Smooth muscle cell (in vitro differentiated cells): ENCODE results near the gene PSMA6. TPM values are rescaled to one million over a fixed set of nuclear protein-coding genes. Genes with fewer than 3 reads are reported as not detected.

Experiments
- DNase-seq: peaks from one replicate; lab custom pipeline; 2025; ENCODE audit not compliant: unreplicated experiment; lab: John Stamatoyannopoulos, UW
- H2AFZ ChIP-seq: fragments of 200-600 bp; sonication (generic); 2 replicates; pipeline ENCODE4 v1.6.0; 2016; ENCODE audit warnings: antibody characterized with exemption, low read depth, mild to moderate bottlenecking
- H3F3A ChIP-seq: fragments of 200-600 bp; sonication (generic); 2 replicates; pipeline ENCODE4 v1.6.0; 2017; ENCODE audit warnings: antibody characterized with exemption, low read depth
- H3K27ac ChIP-seq: fragments of 200-600 bp; sonication (generic); 2 replicates; pipeline ENCODE4 v1.5.1; 2016; ENCODE audit warnings: low read depth, mild to moderate bottlenecking
- H3K27me3 ChIP-seq: fragments of 200-600 bp; sonication (generic); 2 replicates; pipeline ENCODE4 v1.6.1; 2016; ENCODE audit warnings: low read depth, mild to moderate bottlenecking
- H3K36me3 ChIP-seq: fragments of 200-600 bp; sonication (generic); 2 replicates; pipeline ENCODE4 v1.5.1; 2016; ENCODE audit warnings: low read depth
- H3K4me1 ChIP-seq: fragments of 200-600 bp; sonication (generic); 2 replicates; pipeline ENCODE4 v1.5.1; 2016; ENCODE audit warnings: low read depth
- H3K4me2 ChIP-seq: fragments of 200-600 bp; sonication (generic); 2 replicates; pipeline ENCODE4 v1.6.0; 2016; ENCODE audit warnings: mild to moderate bottlenecking
- H3K4me3 ChIP-seq: fragments of 200-600 bp; sonication (generic); 2 replicates; pipeline ENCODE4 v1.5.1; 2016; ENCODE audit warnings: mild to moderate bottlenecking
- H3K79me2 ChIP-seq: fragments of 200-600 bp; sonication (generic); 2 replicates; pipeline ENCODE4 v1.6.0; 2016; ENCODE audit warnings: low read depth, mild to moderate bottlenecking
- H3K9ac ChIP-seq: fragments of 200-600 bp; sonication (generic); 2 replicates; pipeline ENCODE4 v1.6.0; 2016; ENCODE audit warnings: low read depth
- H3K9me3 ChIP-seq: fragments of 200-600 bp; sonication (generic); replicated peaks from 2 replicates; pipeline ENCODE4 v1.5.1; 2016; ENCODE audit warnings: low read depth
- H4K20me1 ChIP-seq: fragments of 200-600 bp; sonication (generic); 2 replicates; pipeline ENCODE4 v1.6.0; 2016; ENCODE audit warnings: low read depth
- WGBS: methylation state at CpG from one replicate; pipeline ENCODE4 v1.1.7; 2016; ENCODE audit warnings: low lambda C conversion rate; 5-methylcytosine and 5-hydroxymethylcytosine counted together
- polyA plus RNA-seq: library from polyadenylated mRNA; unstranded; fragments of >200 nt; fragmentation: Nextera tagmentation; extraction: Ambion mirVana; gene quantifications from 2 replicates; pipeline ENCODE4 v1.2.1, GENCODE V29; 2016
- total RNA-seq: library from RNA; depleted of rRNA; stranded (reverse); fragments of >200 nt; gene quantifications from 2 replicates; pipeline ENCODE4 v1.2.3, GENCODE V29; 2014
- TF ChIP-seq, protein P1 (sequence below): fragments of 200-600 bp; sonication (generic); IDR thresholded peaks from 2 replicates; pipeline ENCODE4 v1.5.1; 2017; ENCODE audit warnings: borderline replicate concordance, mild to moderate bottlenecking, antibody characterized with exemption; ENCODE audit not compliant: insufficient read depth, poor library complexity, severe bottlenecking

PSMA6 gene
- total and polyA plus RNA-seq, 2 experiments from 2014 or later: 251 to 315 TPM

DNA sequence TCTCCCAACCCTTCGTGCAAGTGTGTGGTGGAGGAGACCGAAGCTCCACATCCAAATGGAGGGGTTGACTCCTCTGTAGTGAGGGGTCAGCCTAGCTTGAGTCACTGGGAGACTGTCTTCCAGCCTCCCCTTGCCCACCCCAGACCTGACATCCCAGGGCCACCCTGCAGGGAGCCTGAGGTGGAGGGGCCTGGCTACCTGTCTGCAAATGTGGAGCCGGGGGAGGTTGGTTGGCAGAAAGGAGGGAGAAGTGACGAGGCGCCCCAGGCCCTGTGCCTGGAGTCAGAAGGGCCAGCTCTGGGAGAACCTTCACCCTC, 74.8 kb downstream of the PSMA6 start:
- DNase-seq: no peak
- peaks cover 8% of the 10 kb centered on the region for H3F3A ChIP-seq
- WGBS: 89% methylated on average over 5 of the region's 5 CpGs
- peak overlapping the region; percentile 97 for H3K27ac ChIP-seq
- H3K4me1 ChIP-seq: peaks cover 35% of the 10 kb centered on the region
- no peak overlapping the region for H2AFZ ChIP-seq
- H3K4me3 ChIP-seq: no peak overlapping the region
- H3K9ac ChIP-seq: no peak overlapping the region
- H3K27me3 ChIP-seq: no peaks in the 10 kb centered on the region
- no peaks in the 10 kb centered on the region for H3K79me2 ChIP-seq
- TF ChIP-seq, protein P1, sequence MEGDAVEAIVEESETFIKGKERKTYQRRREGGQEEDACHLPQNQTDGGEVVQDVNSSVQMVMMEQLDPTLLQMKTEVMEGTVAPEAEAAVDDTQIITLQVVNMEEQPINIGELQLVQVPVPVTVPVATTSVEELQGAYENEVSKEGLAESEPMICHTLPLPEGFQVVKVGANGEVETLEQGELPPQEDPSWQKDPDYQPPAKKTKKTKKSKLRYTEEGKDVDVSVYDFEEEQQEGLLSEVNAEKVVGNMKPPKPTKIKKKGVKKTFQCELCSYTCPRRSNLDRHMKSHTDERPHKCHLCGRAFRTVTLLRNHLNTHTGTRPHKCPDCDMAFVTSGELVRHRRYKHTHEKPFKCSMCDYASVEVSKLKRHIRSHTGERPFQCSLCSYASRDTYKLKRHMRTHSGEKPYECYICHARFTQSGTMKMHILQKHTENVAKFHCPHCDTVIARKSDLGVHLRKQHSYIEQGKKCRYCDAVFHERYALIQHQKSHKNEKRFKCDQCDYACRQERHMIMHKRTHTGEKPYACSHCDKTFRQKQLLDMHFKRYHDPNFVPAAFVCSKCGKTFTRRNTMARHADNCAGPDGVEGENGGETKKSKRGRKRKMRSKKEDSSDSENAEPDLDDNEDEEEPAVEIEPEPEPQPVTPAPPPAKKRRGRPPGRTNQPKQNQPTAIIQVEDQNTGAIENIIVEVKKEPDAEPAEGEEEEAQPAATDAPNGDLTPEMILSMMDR: no peak
- H3K9me3 ChIP-seq: no peaks in the 10 kb centered on the region
- peak overlapping the region; percentile 1 for H3K4me2 ChIP-seq
- no peaks in the 10 kb centered on the region for H4K20me1 ChIP-seq
- no peaks in the 10 kb centered on the region for H3K36me3 ChIP-seq

Other genes with a start within 250 kb of the PSMA6 start
- 51.3 and 65.1 TPM in 2 replicates for gene FAM177A1, start 246.1 kb upstream of the PSMA6 start, total RNA-seq
- 70.7 and 82.4 TPM in 2 replicates for gene FAM177A1, start 246.1 kb upstream of the PSMA6 start, polyA plus RNA-seq
- gene PPP2R3C, start 170.4 kb upstream of the PSMA6 start, total RNA-seq: 35.6 and 36.3 TPM in 2 replicates
- gene PPP2R3C, start 170.4 kb upstream of the PSMA6 start, polyA plus RNA-seq: 32.3 and 38.4 TPM in 2 replicates
- 29.1 and 31.3 TPM in 2 replicates for gene PRORP, start 169.8 kb upstream of the PSMA6 start, total RNA-seq
- 17.6 and 21.1 TPM in 2 replicates for gene PRORP, start 169.8 kb upstream of the PSMA6 start, polyA plus RNA-seq
- 170 and 215 TPM in 2 replicates for gene NFKBIA, start 112.4 kb downstream of the PSMA6 start, total RNA-seq
- 207 and 223 TPM in 2 replicates for gene NFKBIA, start 112.4 kb downstream of the PSMA6 start, polyA plus RNA-seq
- not detected in 2 replicates for gene INSM2, start 241.8 kb downstream of the PSMA6 start, total RNA-seq
- not detected in 2 replicates for gene INSM2, start 241.8 kb downstream of the PSMA6 start, polyA plus RNA-seq